ENCODE measurements around the gene SIGLEC5. TPM values are rescaled to one million over a fixed set of nuclear protein-coding genes. Genes with fewer than 3 reads are reported as not detected.

Gene SIGLEC5
- total and polyA plus RNA-seq, 2 of the 13 experiments (the other 11 are each of a cell fraction or from before 2014, with no cell fraction given) = not detected

- TF ChIP-seq ZNF800 (CRISPR knock-in tag; IDR thresholded peaks at IDR 0.05) = no peak
- TF ChIP-seq NFYC (CRISPR knock-in tag; IDR thresholded peaks at IDR 0.05) = no peak
- no peak for TF ChIP-seq NBN (conservative IDR thresholded peaks at IDR 0.05)
- no peak for TF ChIP-seq SIX1 (CRISPR knock-in tag; IDR thresholded peaks at IDR 0.05; ENCODE audit: borderline replicate concordance)
- TF ChIP-seq ELK4 (CRISPR knock-in tag; IDR thresholded peaks at IDR 0.05; ENCODE audit: borderline replicate concordance) = no peak
- TF ChIP-seq MAX (IDR thresholded peaks at IDR 0.05) = no peak
- TF ChIP-seq ZMYM2 (CRISPR knock-in tag; IDR thresholded peaks at IDR 0.05) = no peak
- TF ChIP-seq NFE2L1 (CRISPR knock-in tag; IDR thresholded peaks at IDR 0.05; ENCODE audit: borderline replicate concordance) = no peak
- TF ChIP-seq HIVEP1 (CRISPR knock-in tag; IDR thresholded peaks at IDR 0.05) = no peak
- peak overlapping the region; percentile 65 to 75 (median 70) for H3K4me3 ChIP-seq (replicated peaks in 1 of 3; ENCODE audit: insufficient read depth in 1 of 3, low read depth in 2 of 3, low read length in 3 of 3)
- TSS peak; percentile 57 for BruUV-seq (replicated peaks)
- WGBS (ENCODE audit: low lambda C conversion rate) = 45% methylated on average over 8 of the region's 8 CpGs
- ChIA-PET POLR2A (no interaction called here), CTCF (ENCODE audit: low intra/inter-chr PET ratio, low total read pairs) (no interaction called here)
- no peak overlapping the region for H3K27ac ChIP-seq (ENCODE audit: extremely low read length, insufficient read depth, low read length)
- H3K36me3 ChIP-seq (replicated peaks in 1 of 2; ENCODE audit: control insufficient read depth in 1 of 2, insufficient read depth in 2 of 2, low read length in 2 of 2) = no peaks in the 10 kb centered on the region
- FAIRE-seq (no peak), ATAC-seq (no peak), DNase-seq (ENCODE audit: low spot score) (no peak)
- no peaks in the 10 kb centered on the region for H3K9me3 ChIP-seq (ENCODE audit: low read length)
- in situ Hi-C loops (cut with HindIII; ENCODE audit: extremely low pct_ligation_motif_present, low pct_unique_long_range_greater_than_20kb) (no loop called here), intact Hi-C loops (cut with micrococcal nuclease; ENCODE audit: unreplicated experiment) (no loop called here)
- H2AFZ ChIP-seq (ENCODE audit: low read length) = no peak overlapping the region
- peak overlapping the region; percentile 80 for H3K4me2 ChIP-seq (ENCODE audit: low read depth, low read length)
- peak overlapping the region; percentile 64; the same call in 1 of the 2 replicates for H3K9ac ChIP-seq (ENCODE audit: insufficient read depth, low read depth, low read length)
- no peaks in the 10 kb centered on the region for H4K20me1 ChIP-seq (ENCODE audit: insufficient read depth, low read length)
- H3K79me2 ChIP-seq (ENCODE audit: insufficient read depth, low read length) = no peaks in the 10 kb centered on the region
- H3K4me1 ChIP-seq (ENCODE audit: insufficient read depth, low read length) = peaks cover 9% of the 10 kb centered on the region
- peaks cover 0 to under 1% of the 10 kb centered on the region in 2 experiments; a peak in 1 of 5 replicates for H3K27me3 ChIP-seq (ENCODE audit: control insufficient read depth in 1 of 2, insufficient read depth in 2 of 2, low read length in 2 of 2)
Measured at GRCh38 chr19:51571599-51571998, 58.6 kb downstream of the SIGLEC5 start.
